Parathyroid adenoma (tissue), 2 donors: ENCODE results near the gene ZNF385D.

Source experiments
- H2AFZ ChIP-seq: fragments of 300-600 bp; sonication (generic); one replicate; pipeline ENCODE4 v1.7.0; 2017; ENCODE audit warnings: antibody characterized with exemption, mild to moderate bottlenecking
- H3K27ac ChIP-seq: fragments of 300-600 bp; sonication (generic); one replicate; pipeline ENCODE4 v1.7.0; 2017
- H3K27me3 ChIP-seq: fragments of 300-600 bp; sonication (generic); one replicate; pipeline ENCODE4 v1.7.0; 2017; ENCODE audit warnings: low read length; ENCODE audit not compliant: control insufficient read depth, insufficient read depth
- H3K36me3 ChIP-seq: fragments of 300-600 bp; sonication (generic); one replicate; pipeline ENCODE4 v1.7.0; 2017; ENCODE audit warnings: low read length; ENCODE audit not compliant: control insufficient read depth, insufficient read depth
- H3K4me1 ChIP-seq: fragments of 300-600 bp; sonication (generic); one replicate; pipeline ENCODE4 v1.7.0; 2017; ENCODE audit warnings: control low read depth
- H3K4me2 ChIP-seq: fragments of 300-600 bp; sonication (generic); one replicate; pipeline ENCODE4 v1.7.0; 2017; ENCODE audit warnings: low read length
- H3K4me3 ChIP-seq: fragments of 300-600 bp; sonication (generic); one replicate; pipeline ENCODE4 v1.7.0; 2017; ENCODE audit warnings: low read depth, low read length
- H3K79me2 ChIP-seq: fragments of 300-600 bp; sonication (generic); one replicate; pipeline ENCODE4 v1.7.0; 2017; ENCODE audit warnings: control low read depth
- H3K9ac ChIP-seq: fragments of 300-600 bp; sonication (generic); one replicate; pipeline ENCODE4 v1.7.0; 2017; ENCODE audit warnings: mild to moderate bottlenecking
- H3K9me3 ChIP-seq: fragments of 300-600 bp; sonication (generic); one replicate; pipeline ENCODE4 v1.7.0; 2017; ENCODE audit warnings: low read length; ENCODE audit not compliant: control insufficient read depth
- TF ChIP-seq, protein P1 (sequence below): fragments of 300-600 bp; sonication (generic); IDR thresholded peaks from one replicate; pipeline ENCODE4 v1.7.0; 2017; ENCODE audit warnings: antibody characterized with exemption, mild to moderate bottlenecking
- donor health status: primary hyperparathyroidism.

Gene ZNF385D

DNA sequence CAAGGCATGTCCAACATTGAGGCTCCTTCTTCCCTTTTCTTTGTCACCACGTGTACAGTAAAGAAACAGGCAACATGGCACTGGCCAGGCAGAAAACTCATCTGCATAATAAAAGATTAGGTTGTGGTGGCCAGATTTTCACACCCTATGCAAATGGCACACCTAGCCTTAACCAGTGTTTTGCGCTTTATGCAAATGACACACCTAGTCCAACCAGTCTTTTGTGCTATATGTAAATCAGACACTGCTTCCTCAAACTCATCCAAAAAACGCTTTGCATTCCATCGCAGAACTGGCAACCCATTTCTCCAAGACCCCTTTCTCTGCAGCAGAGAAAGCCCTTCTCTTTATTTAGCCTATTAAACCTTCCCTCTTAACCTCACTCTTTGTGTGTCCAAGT is 109.1 kb downstream of the ZNF385D start:
- Histone ChIP-seq H3K27ac (no peak overlapping the region), H2AFZ (no peak overlapping the region), H3K4me3 (no peak overlapping the region), H3K9me3 (no peaks in the 10 kb centered on the region), H3K79me2 (no peaks in the 10 kb centered on the region), H3K4me1 (no peaks in the 10 kb centered on the region), H3K36me3 (no peaks in the 10 kb centered on the region), H3K4me2 (no peak overlapping the region), H3K27me3 (no peaks in the 10 kb centered on the region), H3K9ac (no peak overlapping the region)
- TF ChIP-seq, protein P1, sequence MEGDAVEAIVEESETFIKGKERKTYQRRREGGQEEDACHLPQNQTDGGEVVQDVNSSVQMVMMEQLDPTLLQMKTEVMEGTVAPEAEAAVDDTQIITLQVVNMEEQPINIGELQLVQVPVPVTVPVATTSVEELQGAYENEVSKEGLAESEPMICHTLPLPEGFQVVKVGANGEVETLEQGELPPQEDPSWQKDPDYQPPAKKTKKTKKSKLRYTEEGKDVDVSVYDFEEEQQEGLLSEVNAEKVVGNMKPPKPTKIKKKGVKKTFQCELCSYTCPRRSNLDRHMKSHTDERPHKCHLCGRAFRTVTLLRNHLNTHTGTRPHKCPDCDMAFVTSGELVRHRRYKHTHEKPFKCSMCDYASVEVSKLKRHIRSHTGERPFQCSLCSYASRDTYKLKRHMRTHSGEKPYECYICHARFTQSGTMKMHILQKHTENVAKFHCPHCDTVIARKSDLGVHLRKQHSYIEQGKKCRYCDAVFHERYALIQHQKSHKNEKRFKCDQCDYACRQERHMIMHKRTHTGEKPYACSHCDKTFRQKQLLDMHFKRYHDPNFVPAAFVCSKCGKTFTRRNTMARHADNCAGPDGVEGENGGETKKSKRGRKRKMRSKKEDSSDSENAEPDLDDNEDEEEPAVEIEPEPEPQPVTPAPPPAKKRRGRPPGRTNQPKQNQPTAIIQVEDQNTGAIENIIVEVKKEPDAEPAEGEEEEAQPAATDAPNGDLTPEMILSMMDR, result no peak

DNA sequence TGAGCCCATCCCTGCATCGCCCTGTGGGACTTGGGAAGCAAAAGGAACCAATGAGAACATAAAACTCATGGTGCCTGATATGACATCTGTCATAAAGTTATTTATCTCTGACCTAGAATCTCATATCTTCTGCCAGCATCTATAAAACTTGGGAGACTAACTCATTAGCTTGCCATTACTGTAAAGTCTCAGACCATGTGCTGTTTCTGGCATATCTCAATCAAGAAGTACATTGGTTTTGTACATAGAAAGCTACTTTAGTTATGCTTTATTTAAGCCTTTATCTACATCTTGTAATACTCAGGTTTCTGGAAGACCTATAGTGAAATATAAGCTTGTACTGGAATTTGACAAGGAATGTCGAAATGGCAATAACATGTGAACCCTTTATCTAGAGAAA is 112.5 kb downstream of the ZNF385D start:
- Histone ChIP-seq H3K9me3 (no peaks in the 10 kb centered on the region), H3K79me2 (no peaks in the 10 kb centered on the region)
- TF ChIP-seq, protein P1, result no peak

GRCh38 chr3:21634112-21634511 is 116.9 kb downstream of the ZNF385D start:
- H3K27ac ChIP-seq, result no peak overlapping the region
- no peaks in the 10 kb centered on the region for H3K9me3 ChIP-seq
- H3K4me2 ChIP-seq, result no peak overlapping the region
- no peaks in the 10 kb centered on the region for H3K36me3 ChIP-seq
- H3K4me3 ChIP-seq, result no peak overlapping the region
- no peaks in the 10 kb centered on the region for H3K79me2 ChIP-seq
- TF ChIP-seq, protein P1, result no peak
- H3K4me1 ChIP-seq, result no peaks in the 10 kb centered on the region
- no peaks in the 10 kb centered on the region for H3K27me3 ChIP-seq
- no peak overlapping the region for H2AFZ ChIP-seq
- no peak overlapping the region for H3K9ac ChIP-seq

More for the DNA sequence above, 112.5 kb downstream of the ZNF385D start:
- Histone ChIP-seq H2AFZ (no peak overlapping the region), H3K9ac (no peak overlapping the region), H3K4me1 (no peaks in the 10 kb centered on the region), H3K27ac (no peak overlapping the region), H3K36me3 (no peaks in the 10 kb centered on the region), H3K27me3 (no peaks in the 10 kb centered on the region), H3K4me3 (no peak overlapping the region), H3K4me2 (no peak overlapping the region)

DNA sequence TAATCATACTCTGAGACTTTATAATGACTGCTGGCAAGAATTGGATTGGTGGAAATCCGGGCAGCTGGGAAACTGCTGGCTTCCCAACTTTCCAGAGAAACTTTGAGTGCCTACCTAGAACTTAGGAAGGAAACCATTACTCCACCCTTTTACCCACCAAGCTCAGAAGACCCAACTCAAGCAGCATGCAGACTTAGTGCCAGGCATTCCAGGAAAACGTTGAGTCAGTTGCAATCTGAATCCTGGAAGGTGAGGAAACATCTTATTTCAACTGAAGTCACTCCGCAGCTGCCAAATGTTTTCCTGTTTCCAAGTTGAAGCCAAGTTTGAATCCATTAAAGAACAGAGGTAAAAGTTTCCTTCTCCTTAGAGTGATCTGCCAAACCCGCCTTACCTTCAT is 126.5 kb downstream of the ZNF385D start:
- no peak overlapping the region for H3K4me3 ChIP-seq
- no peak overlapping the region for H2AFZ ChIP-seq
- no peaks in the 10 kb centered on the region for H3K36me3 ChIP-seq
- H3K79me2 ChIP-seq, result no peaks in the 10 kb centered on the region
- H3K9me3 ChIP-seq, result no peaks in the 10 kb centered on the region
- H3K9ac ChIP-seq, result no peak overlapping the region
- no peak overlapping the region for H3K4me2 ChIP-seq
- no peak overlapping the region for H3K27ac ChIP-seq
- H3K27me3 ChIP-seq, result no peaks in the 10 kb centered on the region
- TF ChIP-seq, protein P1, result no peak
- no peaks in the 10 kb centered on the region for H3K4me1 ChIP-seq

- Histone ChIP-seq H3K9ac (no peak overlapping the region), H3K27ac (no peak overlapping the region), H3K36me3 (no peaks in the 10 kb centered on the region), H3K27me3 (no peaks in the 10 kb centered on the region), H3K9me3 (no peaks in the 10 kb centered on the region), H3K79me2 (no peaks in the 10 kb centered on the region), H3K4me2 (no peak overlapping the region), H3K4me3 (no peak overlapping the region), H2AFZ (no peak overlapping the region), H3K4me1 (no peaks in the 10 kb centered on the region)
- TF ChIP-seq, protein P1, result no peak
Observed at GRCh38 chr3:21621181-21621651, 129.8 kb downstream of the ZNF385D start.
